SH-SY5Y (cell line): ENCODE data around the gene GPR148.

ENCODE experiments used
- GATA2 ChIP-seq: IDR thresholded peaks from 2 replicates; pipeline ENCODE4 v1.6.1; 2011; ENCODE audit warnings: mild to moderate bottlenecking, low read depth, low read length
- GATA3 ChIP-seq: IDR thresholded peaks from 2 replicates; pipeline ENCODE4 v1.6.1; 2011; ENCODE audit warnings: low read depth, mild to moderate bottlenecking, low read length, moderate library complexity

DNA sequence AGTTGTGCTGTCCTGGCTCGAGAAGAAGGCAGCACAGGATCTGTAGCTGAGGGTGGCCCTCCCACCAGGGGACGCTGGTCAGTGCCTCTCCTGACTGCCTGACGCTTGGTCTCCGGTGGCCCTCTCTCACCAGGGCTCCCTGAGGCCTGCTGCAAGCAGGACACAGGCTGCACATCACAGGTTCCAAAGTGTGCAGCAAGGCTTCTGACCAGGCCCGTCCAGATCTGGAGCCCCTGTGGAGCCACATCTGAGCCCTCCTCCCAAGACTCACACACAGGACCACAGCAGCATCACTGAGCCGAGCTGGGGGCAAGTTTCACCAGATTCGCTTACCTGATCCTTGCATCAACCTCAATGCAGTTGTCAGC lies 38.5 kb downstream of the GPR148 start:
- no peak for TF ChIP-seq GATA3
- TF ChIP-seq GATA2: no peak
